WTC11 (cell line): Measurements from ENCODE around the gene CBLB. TPM values are rescaled to one million over a fixed set of nuclear protein-coding genes. Genes with fewer than 3 reads are reported as not detected.
A peak's percentile ranks its signal among the peaks of the same experiment; 100 is the strongest.

ENCODE experiments used
- ATAC-seq: fragments of 200-7000 bp; cut with Tn5 transposase; 2 replicates; pipeline ENCODE4 v1.10.0; 2021; ENCODE audit warnings: mild to moderate bottlenecking, moderate library complexity
- CTCF ChIA-PET: fragments of 300-600 bp; sonication (Branson Sonifier 250); formaldehyde crosslinking; loops from one replicate; lab custom pipeline; 2021; ENCODE audit warnings: antibody characterized with exemption; lab: Charles Lee
- POLR2A ChIA-PET: fragments of 350-600 bp; sonication (Branson Sonifier 250); formaldehyde crosslinking; loops from one replicate; lab custom pipeline; 2021; ENCODE audit warnings: antibody characterized with exemption; lab: Charles Lee
- DNase-seq: peaks from one replicate; pipeline ENCODE4 v3.0.0; 2021; ENCODE audit warnings: low spot score
- H3K27ac Mint-ChIP-seq: 2 replicates; pipeline ENCODE4 v1.8.0; 2021; ENCODE audit warnings: mixed read lengths
- H3K27me3 Mint-ChIP-seq: 2 replicates; pipeline ENCODE4 v1.8.0; 2021; ENCODE audit warnings: low read depth, mild to moderate bottlenecking, moderate library complexity, mixed read lengths
- H3K36me3 Mint-ChIP-seq: 2 replicates; pipeline ENCODE4 v1.8.0; 2021; ENCODE audit warnings: mixed read lengths
- H3K4me1 Mint-ChIP-seq: 2 replicates; pipeline ENCODE4 v1.8.0; 2022; ENCODE audit warnings: mixed read lengths
- H3K4me3 Mint-ChIP-seq: 2 replicates; pipeline ENCODE4 v1.8.0; 2021; ENCODE audit warnings: mild to moderate bottlenecking, moderate library complexity, mixed read lengths
- H3K9me3 Mint-ChIP-seq: 2 replicates; pipeline ENCODE4 v1.8.0; 2021; ENCODE audit warnings: mixed read lengths
- CBFB ChIP-seq: sonication (generic); formaldehyde crosslinking; IDR thresholded peaks from 2 replicates; pipeline ENCODE4 v1.8.1; 2022; ENCODE audit warnings: mild to moderate bottlenecking, low read depth, missing genetic modification reagents
- CDX4 ChIP-seq: fragments of 250-450 bp; sonication (Bioruptor Pico); IDR thresholded peaks from 2 replicates; pipeline ENCODE4 v1.9.0; 2021; ENCODE audit warnings: moderate library complexity, mild to moderate bottlenecking, inconsistent platforms, borderline replicate concordance
- E2F1 ChIP-seq: sonication (generic); formaldehyde crosslinking; IDR thresholded peaks from 2 replicates; pipeline ENCODE4 v1.8.0; 2022; ENCODE audit warnings: mild to moderate bottlenecking, missing genetic modification reagents
- GRHL2 ChIP-seq: fragments of 250-450 bp; sonication (Bioruptor Pico); IDR thresholded peaks from 2 replicates; pipeline ENCODE4 v1.8.0; 2022; ENCODE audit warnings: mild to moderate bottlenecking, moderate library complexity; ENCODE audit not compliant: insufficient replicate concordance, severe bottlenecking
- NFATC4 ChIP-seq: fragments of 250-450 bp; sonication (Bioruptor Pico); IDR thresholded peaks from 2 replicates; pipeline ENCODE4 v1.9.0; 2021; ENCODE audit warnings: mild to moderate bottlenecking
- NFE2L1 ChIP-seq: sonication (generic); formaldehyde crosslinking; IDR thresholded peaks from 2 replicates; pipeline ENCODE4 v1.8.1; 2023; ENCODE audit warnings: missing genetic modification reagents
- NR2C2 ChIP-seq: sonication (generic); formaldehyde crosslinking; IDR thresholded peaks from 2 replicates; pipeline ENCODE4 v1.8.0; 2022; ENCODE audit warnings: mild to moderate bottlenecking, missing genetic modification reagents
- NR3C1 ChIP-seq: sonication (generic); formaldehyde crosslinking; conservative IDR thresholded peaks from 2 replicates; pipeline ENCODE4 v1.8.1; 2023; ENCODE audit warnings: low read depth, mild to moderate bottlenecking, missing genetic modification reagents
- SMAD3 ChIP-seq: sonication (generic); formaldehyde crosslinking; IDR thresholded peaks from 2 replicates; pipeline ENCODE4 v1.8.0; 2022; ENCODE audit warnings: missing genetic modification reagents, mild to moderate bottlenecking, borderline replicate concordance
- SOX15 ChIP-seq: fragments of 250-450 bp; sonication (Bioruptor Pico); IDR thresholded peaks from 2 replicates; pipeline ENCODE4 v1.9.0; 2021; ENCODE audit warnings: mild to moderate bottlenecking
- TCF7 ChIP-seq: sonication (generic); formaldehyde crosslinking; IDR thresholded peaks from 2 replicates; pipeline ENCODE4 v1.8.0; 2022; ENCODE audit warnings: mild to moderate bottlenecking, low read depth, missing genetic modification reagents, moderate library complexity
- ZNF138 ChIP-seq: sonication (generic); formaldehyde crosslinking; conservative IDR thresholded peaks from 2 replicates; pipeline ENCODE4 v1.8.1; 2022; ENCODE audit warnings: mild to moderate bottlenecking, moderate library complexity, missing genetic modification reagents
- ZNF396 ChIP-seq: fragments of 250-450 bp; sonication (Bioruptor Pico); IDR thresholded peaks from 2 replicates; pipeline ENCODE4 v1.8.0; 2021; ENCODE audit warnings: mild to moderate bottlenecking, moderate library complexity, borderline replicate concordance
- ZNF425 ChIP-seq: fragments of 250-450 bp; sonication (Bioruptor Pico); conservative IDR thresholded peaks from 2 replicates; pipeline ENCODE4 v1.9.0; 2021; ENCODE audit warnings: mild to moderate bottlenecking
- ZNF532 ChIP-seq: fragments of 250-450 bp; sonication (Bioruptor Pico); IDR thresholded peaks from 2 replicates; pipeline ENCODE4 v1.9.0; 2021; ENCODE audit warnings: mild to moderate bottlenecking, borderline replicate concordance
- total RNA-seq: library from RNA; stranded (reverse); gene quantifications from 3 replicates; pipeline ENCODE4 v1.2.3, GENCODE V29; 2021
- TF ChIP-seq, protein P1 (sequence below): sonication (generic); formaldehyde crosslinking; IDR thresholded peaks from 2 replicates; pipeline ENCODE4 v1.8.0; 2022; ENCODE audit warnings: mild to moderate bottlenecking, missing genetic modification reagents
- TF ChIP-seq, protein P2 (sequence below): sonication (generic); formaldehyde crosslinking; IDR thresholded peaks from 2 replicates; pipeline ENCODE4 v1.8.0; 2023; ENCODE audit warnings: missing genetic modification reagents, mild to moderate bottlenecking, borderline replicate concordance
- TF ChIP-seq, protein P3 (sequence below): sonication (generic); formaldehyde crosslinking; conservative IDR thresholded peaks from 2 replicates; pipeline ENCODE4 v1.8.1; 2022; ENCODE audit warnings: mild to moderate bottlenecking, missing genetic modification reagents

Gene CBLB
- total RNA-seq, 1 experiment from 2014 or later, result 19.8 TPM

DNA sequence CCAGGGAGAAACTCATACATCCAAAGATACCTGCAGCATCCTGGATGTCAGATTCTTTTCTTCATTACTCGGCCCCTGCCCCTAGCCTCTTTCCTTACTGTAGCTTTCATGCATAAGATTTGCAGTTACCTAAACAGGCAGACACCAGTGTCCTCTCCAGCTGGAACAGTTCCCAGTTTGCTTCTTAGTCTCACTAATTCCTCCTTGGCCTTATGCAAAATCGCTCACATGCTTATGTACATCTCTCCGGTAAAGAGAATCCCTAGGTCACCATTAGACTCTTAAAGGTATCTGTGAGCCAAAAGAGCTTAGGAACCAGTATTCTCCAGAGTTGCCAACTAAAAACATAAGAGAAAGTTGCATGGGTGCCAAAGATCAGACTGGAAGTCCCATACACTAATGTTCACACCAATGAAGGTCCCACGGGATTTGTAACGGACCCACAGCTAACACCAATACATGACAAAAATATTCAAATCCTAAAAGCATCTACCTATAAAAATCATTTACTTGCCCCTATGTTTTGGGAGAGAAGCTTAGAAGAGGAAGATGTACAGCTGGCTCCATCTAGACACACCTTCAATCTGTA, 66.6 kb downstream of the CBLB start (continued):
- TF ChIP-seq, protein P1, sequence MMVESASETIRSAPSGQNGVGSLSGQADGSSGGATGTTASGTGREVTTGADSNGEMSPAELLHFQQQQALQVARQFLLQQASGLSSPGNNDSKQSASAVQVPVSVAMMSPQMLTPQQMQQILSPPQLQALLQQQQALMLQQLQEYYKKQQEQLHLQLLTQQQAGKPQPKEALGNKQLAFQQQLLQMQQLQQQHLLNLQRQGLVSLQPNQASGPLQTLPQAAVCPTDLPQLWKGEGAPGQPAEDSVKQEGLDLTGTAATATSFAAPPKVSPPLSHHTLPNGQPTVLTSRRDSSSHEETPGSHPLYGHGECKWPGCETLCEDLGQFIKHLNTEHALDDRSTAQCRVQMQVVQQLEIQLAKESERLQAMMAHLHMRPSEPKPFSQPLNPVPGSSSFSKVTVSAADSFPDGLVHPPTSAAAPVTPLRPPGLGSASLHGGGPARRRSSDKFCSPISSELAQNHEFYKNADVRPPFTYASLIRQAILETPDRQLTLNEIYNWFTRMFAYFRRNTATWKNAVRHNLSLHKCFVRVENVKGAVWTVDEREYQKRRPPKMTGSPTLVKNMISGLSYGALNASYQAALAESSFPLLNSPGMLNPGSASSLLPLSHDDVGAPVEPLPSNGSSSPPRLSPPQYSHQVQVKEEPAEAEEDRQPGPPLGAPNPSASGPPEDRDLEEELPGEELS, result no peak
- TF ChIP-seq NFE2L1 (CRISPR knock-in tag) (no peak), ZNF396 (CRISPR knock-in tag) (no peak), SOX15 (CRISPR knock-in tag) (no peak), ZNF532 (CRISPR knock-in tag) (no peak)
- TF ChIP-seq, protein P2, sequence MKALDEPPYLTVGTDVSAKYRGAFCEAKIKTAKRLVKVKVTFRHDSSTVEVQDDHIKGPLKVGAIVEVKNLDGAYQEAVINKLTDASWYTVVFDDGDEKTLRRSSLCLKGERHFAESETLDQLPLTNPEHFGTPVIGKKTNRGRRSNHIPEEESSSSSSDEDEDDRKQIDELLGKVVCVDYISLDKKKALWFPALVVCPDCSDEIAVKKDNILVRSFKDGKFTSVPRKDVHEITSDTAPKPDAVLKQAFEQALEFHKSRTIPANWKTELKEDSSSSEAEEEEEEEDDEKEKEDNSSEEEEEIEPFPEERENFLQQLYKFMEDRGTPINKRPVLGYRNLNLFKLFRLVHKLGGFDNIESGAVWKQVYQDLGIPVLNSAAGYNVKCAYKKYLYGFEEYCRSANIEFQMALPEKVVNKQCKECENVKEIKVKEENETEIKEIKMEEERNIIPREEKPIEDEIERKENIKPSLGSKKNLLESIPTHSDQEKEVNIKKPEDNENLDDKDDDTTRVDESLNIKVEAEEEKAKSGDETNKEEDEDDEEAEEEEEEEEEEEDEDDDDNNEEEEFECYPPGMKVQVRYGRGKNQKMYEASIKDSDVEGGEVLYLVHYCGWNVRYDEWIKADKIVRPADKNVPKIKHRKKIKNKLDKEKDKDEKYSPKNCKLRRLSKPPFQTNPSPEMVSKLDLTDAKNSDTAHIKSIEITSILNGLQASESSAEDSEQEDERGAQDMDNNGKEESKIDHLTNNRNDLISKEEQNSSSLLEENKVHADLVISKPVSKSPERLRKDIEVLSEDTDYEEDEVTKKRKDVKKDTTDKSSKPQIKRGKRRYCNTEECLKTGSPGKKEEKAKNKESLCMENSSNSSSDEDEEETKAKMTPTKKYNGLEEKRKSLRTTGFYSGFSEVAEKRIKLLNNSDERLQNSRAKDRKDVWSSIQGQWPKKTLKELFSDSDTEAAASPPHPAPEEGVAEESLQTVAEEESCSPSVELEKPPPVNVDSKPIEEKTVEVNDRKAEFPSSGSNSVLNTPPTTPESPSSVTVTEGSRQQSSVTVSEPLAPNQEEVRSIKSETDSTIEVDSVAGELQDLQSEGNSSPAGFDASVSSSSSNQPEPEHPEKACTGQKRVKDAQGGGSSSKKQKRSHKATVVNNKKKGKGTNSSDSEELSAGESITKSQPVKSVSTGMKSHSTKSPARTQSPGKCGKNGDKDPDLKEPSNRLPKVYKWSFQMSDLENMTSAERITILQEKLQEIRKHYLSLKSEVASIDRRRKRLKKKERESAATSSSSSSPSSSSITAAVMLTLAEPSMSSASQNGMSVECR (CRISPR knock-in tag), result no peak
- TF ChIP-seq, all 79 proteins: peak for 0

DNA sequence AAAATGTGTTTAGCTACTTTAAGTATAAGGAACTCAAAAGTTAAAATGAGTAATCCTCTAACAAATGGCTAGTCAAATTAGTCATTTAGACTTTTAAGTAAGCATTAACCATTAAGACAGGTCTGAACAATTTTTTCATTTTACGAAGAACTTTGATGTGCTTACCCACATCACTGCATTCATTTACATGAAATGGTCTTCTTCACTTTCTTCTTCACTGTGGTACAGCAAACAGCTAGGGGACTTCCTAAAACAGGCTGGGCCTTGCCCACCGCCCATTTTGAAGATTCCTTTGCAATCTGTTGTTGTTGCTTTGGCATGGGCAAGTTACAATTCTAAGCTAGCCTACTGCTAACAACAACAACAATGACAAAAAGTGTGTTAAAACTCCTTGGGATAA, 67.4 kb downstream of the CBLB start:
- CTCF ChIA-PET, result no interaction called here
- Mint-ChIP-seq H3K36me3 (peaks cover 3% of the 10 kb centered on the region; the same call in 1 of the 2 replicates), H3K4me3 (no peak overlapping the region), H3K4me1 (peaks cover 54% of the 10 kb centered on the region), H3K27me3 (no peaks in the 10 kb centered on the region), H3K27ac (peak overlapping the region; percentile 88), H3K9me3 (peaks cover under 1% of the 10 kb centered on the region)
- ATAC-seq (no peak), DNase-seq (no peak)
- POLR2A ChIA-PET, result no interaction called here
- TF ChIP-seq, protein P1, result no peak
- no peak for TF ChIP-seq E2F1 (CRISPR knock-in tag)
- TF ChIP-seq SMAD3 (CRISPR knock-in tag), result no peak
- TF ChIP-seq CDX4 (CRISPR knock-in tag), result no peak
- no peak for TF ChIP-seq NR2C2
- no peak for TF ChIP-seq TCF7 (CRISPR knock-in tag)
- TF ChIP-seq GRHL2 (CRISPR knock-in tag), result no peak
- TF ChIP-seq, protein P3, sequence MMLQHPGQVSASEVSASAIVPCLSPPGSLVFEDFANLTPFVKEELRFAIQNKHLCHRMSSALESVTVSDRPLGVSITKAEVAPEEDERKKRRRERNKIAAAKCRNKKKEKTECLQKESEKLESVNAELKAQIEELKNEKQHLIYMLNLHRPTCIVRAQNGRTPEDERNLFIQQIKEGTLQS, result no peak
- TF ChIP-seq ZNF425 (CRISPR knock-in tag), result no peak
- TF ChIP-seq CBFB (CRISPR knock-in tag), result no peak
- no peak for TF ChIP-seq NFATC4
- TF ChIP-seq ZNF138 (CRISPR knock-in tag), result no peak
- no peak for TF ChIP-seq NR3C1 (CRISPR knock-in tag)
